ENCODE data around the gene GRM4. TPM values are rescaled to one million over a fixed set of nuclear protein-coding genes. Genes with fewer than 3 reads are reported as not detected.

The GRM4 gene
- total and polyA plus RNA-seq, 9 donors: under 0.01 to 0.37 (median 0.08) TPM; not detected in 2

DNA sequence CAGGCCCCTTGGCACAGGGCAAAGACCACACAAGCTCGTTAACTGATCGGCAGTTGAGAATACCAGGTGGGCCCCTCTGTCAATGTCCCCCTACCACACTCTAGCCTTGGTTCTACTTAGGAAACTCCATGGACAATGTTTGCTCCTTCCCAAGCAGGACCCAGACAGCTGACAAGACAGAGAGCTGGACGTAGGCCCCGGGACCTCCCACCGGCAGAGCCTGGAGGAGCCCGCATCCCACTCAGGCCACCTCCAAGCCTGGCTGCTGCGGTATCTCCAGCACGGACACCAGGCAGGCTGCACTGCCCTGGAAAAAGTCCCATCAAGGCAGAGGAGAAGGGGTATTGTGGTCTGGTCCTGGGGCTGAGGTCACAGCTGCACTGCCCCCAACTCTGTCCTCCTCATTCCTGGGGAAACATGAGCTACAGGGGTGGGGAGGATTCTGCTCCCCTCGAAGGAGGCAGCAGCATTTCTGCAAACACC lies 6.2 kb upstream of the GRM4 start:
- no peak for DNase-seq
- Histone ChIP-seq H3K9me3 (no peaks in the 10 kb centered on the region), H3K4me3 (no peak overlapping the region), H3K4me1 (ENCODE audit: insufficient read depth) (peaks cover 3% of the 10 kb centered on the region), H3K27me3 (no peaks in the 10 kb centered on the region), H3K36me3 (no peaks in the 10 kb centered on the region), H3K27ac (no peak overlapping the region)
- WGBS, 3 donors: 14 to 25% (median 20%) methylated on average over 9 of the region's 9 CpGs
- TF ChIP-seq, protein P1, sequence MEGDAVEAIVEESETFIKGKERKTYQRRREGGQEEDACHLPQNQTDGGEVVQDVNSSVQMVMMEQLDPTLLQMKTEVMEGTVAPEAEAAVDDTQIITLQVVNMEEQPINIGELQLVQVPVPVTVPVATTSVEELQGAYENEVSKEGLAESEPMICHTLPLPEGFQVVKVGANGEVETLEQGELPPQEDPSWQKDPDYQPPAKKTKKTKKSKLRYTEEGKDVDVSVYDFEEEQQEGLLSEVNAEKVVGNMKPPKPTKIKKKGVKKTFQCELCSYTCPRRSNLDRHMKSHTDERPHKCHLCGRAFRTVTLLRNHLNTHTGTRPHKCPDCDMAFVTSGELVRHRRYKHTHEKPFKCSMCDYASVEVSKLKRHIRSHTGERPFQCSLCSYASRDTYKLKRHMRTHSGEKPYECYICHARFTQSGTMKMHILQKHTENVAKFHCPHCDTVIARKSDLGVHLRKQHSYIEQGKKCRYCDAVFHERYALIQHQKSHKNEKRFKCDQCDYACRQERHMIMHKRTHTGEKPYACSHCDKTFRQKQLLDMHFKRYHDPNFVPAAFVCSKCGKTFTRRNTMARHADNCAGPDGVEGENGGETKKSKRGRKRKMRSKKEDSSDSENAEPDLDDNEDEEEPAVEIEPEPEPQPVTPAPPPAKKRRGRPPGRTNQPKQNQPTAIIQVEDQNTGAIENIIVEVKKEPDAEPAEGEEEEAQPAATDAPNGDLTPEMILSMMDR (IDR thresholded peaks at IDR 0.05): no peak
- TF ChIP-seq POLR2A (IDR thresholded peaks at IDR 0.05): no peak
- no peak for TF ChIP-seq EP300 (IDR thresholded peaks at IDR 0.05)
- intact Hi-C loops (cut with DNase I): loop anchor here in 3 of 4 donors (5.0 to 10.0 kb wide), 5 partner anchors 97 to 565 kb away; partner anchors contain the start of genes IP6K3 (in 2 of the 3) and UQCC2 (in 2 of the 3)

DNA sequence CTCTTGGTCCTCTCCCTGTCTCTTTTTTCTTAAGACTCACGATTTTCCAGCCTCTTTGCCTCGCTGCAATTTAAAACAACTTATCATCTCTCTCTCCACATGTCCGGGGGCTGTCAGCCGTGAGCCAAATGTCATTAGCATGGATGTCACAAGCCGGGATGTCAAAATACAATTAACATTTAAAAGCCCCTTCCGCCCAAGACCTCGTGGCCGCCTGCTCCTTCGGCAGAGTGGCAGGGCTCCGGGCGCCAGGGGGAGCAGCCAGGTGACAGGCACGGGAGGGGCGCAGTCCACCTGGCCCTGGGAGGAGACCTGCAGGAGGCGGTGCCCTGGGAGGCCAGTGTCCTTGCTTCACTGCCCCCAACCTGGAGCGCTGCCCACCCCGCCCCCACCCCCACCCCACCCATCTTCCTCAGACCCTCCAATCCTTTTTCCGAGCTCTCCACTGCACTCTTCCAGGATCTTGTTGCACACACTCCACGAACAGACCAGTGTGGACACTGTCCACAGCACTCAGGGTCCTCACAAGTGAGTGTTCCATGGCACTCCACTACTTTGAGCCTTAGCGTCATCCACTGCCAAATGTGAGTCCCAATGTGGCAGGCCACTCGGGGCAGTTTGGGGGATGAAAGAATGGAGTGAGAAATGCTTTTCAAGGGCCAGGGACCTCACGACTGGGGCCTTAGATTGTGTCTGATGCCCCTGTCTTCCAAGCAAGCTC lies 5.6 kb upstream of the GRM4 start:
- Histone ChIP-seq H3K4me3 (no peak overlapping the region), H3K27me3 (no peaks in the 10 kb centered on the region), H3K27ac (no peak overlapping the region), H3K36me3 (no peaks in the 10 kb centered on the region), H3K4me1 (ENCODE audit: insufficient read depth) (peaks cover 3% of the 10 kb centered on the region), H3K9me3 (no peaks in the 10 kb centered on the region)
- DNase-seq: no peak
- 29 to 34% (median 31%) methylated on average over 21 of the region's 21 CpGs for WGBS, 3 donors
- intact Hi-C loops (cut with DNase I): loop anchor here in 3 of 4 donors (5.0 to 10.0 kb wide), 5 partner anchors 97 to 564 kb away; partner anchors contain the start of genes IP6K3 (in 2 of the 3) and UQCC2 (in 2 of the 3)
- TF ChIP-seq EP300 (IDR thresholded peaks at IDR 0.05): no peak
- TF ChIP-seq, protein P1 (IDR thresholded peaks at IDR 0.05): no peak
- no peak for TF ChIP-seq POLR2A (IDR thresholded peaks at IDR 0.05)

DNA sequence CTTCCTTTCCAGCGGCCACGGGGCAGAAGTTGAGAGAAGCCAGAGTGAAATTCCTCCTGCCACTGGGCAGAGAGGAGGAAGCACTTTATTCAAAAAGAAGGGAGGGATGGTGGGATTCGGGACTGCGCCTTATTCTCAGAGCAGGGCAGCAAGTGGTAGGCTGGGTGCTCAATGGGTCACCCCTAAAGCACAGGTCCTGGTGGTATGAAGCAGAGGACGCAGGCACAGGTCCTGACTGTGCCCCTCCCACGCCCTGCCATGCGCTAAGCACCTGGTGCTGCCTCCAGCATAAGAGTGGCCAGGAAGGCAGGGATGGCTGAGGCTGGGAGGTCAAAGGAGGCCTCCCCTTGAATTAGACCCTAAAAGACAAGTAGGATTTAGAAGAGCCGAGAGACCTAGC lies 4.9 kb upstream of the GRM4 start:
- Histone ChIP-seq H3K27me3 (no peaks in the 10 kb centered on the region), H3K4me1 (ENCODE audit: insufficient read depth) (peaks cover 3% of the 10 kb centered on the region), H3K4me3 (no peak overlapping the region), H3K36me3 (no peaks in the 10 kb centered on the region), H3K9me3 (no peaks in the 10 kb centered on the region), H3K27ac (no peak overlapping the region)
- no peak for DNase-seq
- TF ChIP-seq EP300 (IDR thresholded peaks at IDR 0.05) (no peak), POLR2A (IDR thresholded peaks at IDR 0.05) (no peak)
- TF ChIP-seq, protein P1 (IDR thresholded peaks at IDR 0.05): no peak
- intact Hi-C loops (cut with DNase I): loop anchor here in 3 of 4 donors (5.0 to 10.0 kb wide), 5 partner anchors 96 to 563 kb away; partner anchors contain the start of genes IP6K3 (in 2 of the 3) and UQCC2 (in 2 of the 3)
- WGBS, 3 donors: 67 to 77% (median 75%) methylated on average over 8 of the region's 8 CpGs

DNA sequence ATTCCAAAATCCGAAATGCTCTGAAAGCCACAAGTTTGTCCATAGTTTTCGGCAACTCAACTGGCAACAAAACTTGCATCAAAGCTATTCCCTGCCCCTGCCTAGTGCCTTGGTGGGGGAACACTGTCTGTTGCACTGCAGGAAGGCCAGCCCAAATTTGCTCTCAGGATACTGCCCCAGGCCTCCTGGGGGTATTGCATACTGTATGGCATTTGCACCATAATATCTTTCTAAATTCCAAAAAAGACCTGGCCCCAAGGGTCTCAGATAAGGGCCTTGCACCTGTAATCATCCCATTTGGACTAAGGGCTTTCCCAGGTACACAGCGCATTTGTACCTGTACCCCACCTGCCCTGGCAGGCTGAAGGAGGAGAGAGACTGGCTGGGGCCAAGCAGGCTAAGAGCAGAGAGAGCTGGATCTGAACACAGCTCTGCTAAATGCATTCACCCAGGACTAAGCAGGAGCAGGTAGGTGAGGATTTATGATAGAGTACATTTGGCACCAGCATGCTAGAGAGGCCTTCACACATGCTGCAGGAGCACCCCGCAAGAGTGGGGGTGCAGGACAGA lies 4.0 kb upstream of the GRM4 start:
- Histone ChIP-seq H3K27ac (no peak overlapping the region), H3K4me3 (no peak overlapping the region), H3K36me3 (no peaks in the 10 kb centered on the region), H3K9me3 (no peaks in the 10 kb centered on the region), H3K4me1 (ENCODE audit: insufficient read depth) (peaks cover 3% of the 10 kb centered on the region), H3K27me3 (no peaks in the 10 kb centered on the region)
- intact Hi-C loops (cut with DNase I): loop anchor here in 3 of 4 donors (5.0 to 10.0 kb wide), 5 partner anchors 95 to 563 kb away; partner anchors contain the start of genes IP6K3 (in 2 of the 3) and UQCC2 (in 2 of the 3)
- peak in 1 of 5 donors; percentile 11 for DNase-seq
- 55 to 67% (median 55%) methylated on average over 4 of the region's 4 CpGs for WGBS, 3 donors
- TF ChIP-seq, protein P1 (IDR thresholded peaks at IDR 0.05): no peak
- no peak for TF ChIP-seq EP300 (IDR thresholded peaks at IDR 0.05)
- no peak for TF ChIP-seq POLR2A (IDR thresholded peaks at IDR 0.05)

All from ovary (tissue), 9 donors.